ENCODE results near the gene TRPV3.

DNA sequence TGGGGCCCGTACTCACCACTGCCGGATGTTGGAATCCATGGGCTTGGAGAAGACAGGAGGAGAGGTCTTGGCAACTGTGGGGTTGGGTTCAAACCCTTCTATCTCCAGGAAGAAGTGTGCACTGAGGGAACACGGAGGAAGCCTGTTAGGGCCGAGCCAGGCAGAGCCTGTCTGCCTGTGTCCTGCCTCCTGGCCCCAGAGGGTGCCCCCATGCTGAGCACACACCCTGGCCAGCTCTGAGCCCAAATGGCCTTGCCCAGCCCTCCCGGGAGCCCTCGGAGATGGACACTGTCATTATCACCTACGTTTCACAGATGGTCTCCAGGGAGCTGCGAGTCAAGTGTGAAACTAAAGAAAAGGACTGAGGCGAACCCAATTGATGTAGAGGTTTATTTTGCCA lies 12.5 kb downstream of the TRPV3 start:
- no peak for TF ChIP-seq ZNF416 (tag by site-specific recombination; IDR thresholded peaks at IDR 0.05)
- TF ChIP-seq ZNF266 (tag by site-specific recombination; IDR thresholded peaks at IDR 0.05; ENCODE audit: low read depth), result no peak
- TF ChIP-seq, protein P1, sequence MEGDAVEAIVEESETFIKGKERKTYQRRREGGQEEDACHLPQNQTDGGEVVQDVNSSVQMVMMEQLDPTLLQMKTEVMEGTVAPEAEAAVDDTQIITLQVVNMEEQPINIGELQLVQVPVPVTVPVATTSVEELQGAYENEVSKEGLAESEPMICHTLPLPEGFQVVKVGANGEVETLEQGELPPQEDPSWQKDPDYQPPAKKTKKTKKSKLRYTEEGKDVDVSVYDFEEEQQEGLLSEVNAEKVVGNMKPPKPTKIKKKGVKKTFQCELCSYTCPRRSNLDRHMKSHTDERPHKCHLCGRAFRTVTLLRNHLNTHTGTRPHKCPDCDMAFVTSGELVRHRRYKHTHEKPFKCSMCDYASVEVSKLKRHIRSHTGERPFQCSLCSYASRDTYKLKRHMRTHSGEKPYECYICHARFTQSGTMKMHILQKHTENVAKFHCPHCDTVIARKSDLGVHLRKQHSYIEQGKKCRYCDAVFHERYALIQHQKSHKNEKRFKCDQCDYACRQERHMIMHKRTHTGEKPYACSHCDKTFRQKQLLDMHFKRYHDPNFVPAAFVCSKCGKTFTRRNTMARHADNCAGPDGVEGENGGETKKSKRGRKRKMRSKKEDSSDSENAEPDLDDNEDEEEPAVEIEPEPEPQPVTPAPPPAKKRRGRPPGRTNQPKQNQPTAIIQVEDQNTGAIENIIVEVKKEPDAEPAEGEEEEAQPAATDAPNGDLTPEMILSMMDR (tag by site-specific recombination; IDR thresholded peaks at IDR 0.05), result no peak
- no peak for TF ChIP-seq ZNF302 (tag by site-specific recombination; IDR thresholded peaks at IDR 0.05; ENCODE audit: low read depth)

Data from HEK293 (cell line).